Type B pancreatic cell (in vitro differentiated cells): Measurements from ENCODE around the gene POLR2B. TPM values are rescaled to one million over a fixed set of nuclear protein-coding genes. Genes with fewer than 3 reads are reported as not detected.
"Not testable (repeated sequence)": the region's sequence is repeated elsewhere in the genome, so short reads cannot be mapped to it uniquely, and the experiment has no call there.

Source experiments
- DNase-seq: peaks from one replicate; pipeline ENCODE4 v3.0.0; 2021; ENCODE audit warnings: mixed read lengths; ENCODE audit not compliant: unreplicated experiment; ENCODE audit errors: extremely low spot score
- H3K27ac Mint-ChIP-seq: 2 replicates; pipeline ENCODE4 v1.8.0; 2021; ENCODE audit warnings: mild to moderate bottlenecking, mixed read lengths
- H3K27me3 Mint-ChIP-seq: 2 replicates; pipeline ENCODE4 v1.8.0; 2021; ENCODE audit warnings: mixed read lengths
- H3K36me3 Mint-ChIP-seq: 2 replicates; pipeline ENCODE4 v1.8.0; 2021; ENCODE audit warnings: mixed read lengths
- H3K4me1 Mint-ChIP-seq: one replicate; pipeline ENCODE4 v1.8.0; 2021; ENCODE audit warnings: mixed read lengths; ENCODE audit not compliant: unreplicated experiment
- H3K4me3 Mint-ChIP-seq: 2 replicates; pipeline ENCODE4 v1.8.0; 2021; ENCODE audit warnings: mild to moderate bottlenecking, mixed read lengths
- H3K9me3 Mint-ChIP-seq: 2 replicates; pipeline ENCODE4 v1.8.0; 2021; ENCODE audit warnings: mixed read lengths
- CTCF ChIP-seq: fragments of 200-600 bp; sonication (generic); conservative IDR thresholded peaks from 2 replicates; pipeline ENCODE4 v1.5.0; 2021; ENCODE audit warnings: antibody characterized with exemption, mild to moderate bottlenecking
- long read RNA-seq: library from polyadenylated mRNA; unstranded; transcript quantifications from one replicate; pipeline ENCODE4 v2.0.0, GENCODE V29; 2020
- total RNA-seq: library from RNA; stranded (reverse); gene quantifications from 2 replicates; pipeline ENCODE4 v1.2.1, GENCODE V29; 2021; ENCODE audit warnings: low replicate concordance

POLR2B gene
- total RNA-seq: 95.1 and 117 TPM in 2 replicates
- long read RNA-seq, transcript POLR2B-201 (25 exons, 3,748 nt): major isoform, 58 of 145 reads
- long read RNA-seq, partial matches to known transcripts: 80 of 145 reads
- long read RNA-seq, other reads (novel, unspliced or antisense): 4 of 145 reads

- Mint-ChIP-seq H3K36me3 (peaks cover 15% of the 10 kb centered on the region), H3K9me3 (peaks cover 2% of the 10 kb centered on the region), H3K27ac (peak within 1 kb of the TSS; percentile 99), H3K27me3 (no peaks in the 10 kb centered on the region), H3K4me1 (peaks cover 31% of the 10 kb centered on the region), H3K4me3 (peak within 1 kb of the TSS; percentile 100)
- no peak for TF ChIP-seq CTCF
- peak; percentile 93 for DNase-seq
Measured at GRCh38 chr4:56978750-56979303, at the start of gene POLR2B. Gene POLR2B, plus strand, starts transcription at chr4:56978896. Its CDS starts 90 bp downstream, at chr4:56978986.

GRCh38 chr4:56930638-56931037, 48.1 kb upstream of the POLR2B start:
- no peak for TF ChIP-seq CTCF
- H3K36me3 Mint-ChIP-seq: peaks cover 34% of the 10 kb centered on the region
- no peaks in the 10 kb centered on the region for H3K4me1 Mint-ChIP-seq
- no peak overlapping the region for H3K4me3 Mint-ChIP-seq
- no peak for DNase-seq
- H3K9me3 Mint-ChIP-seq: no peaks in the 10 kb centered on the region
- H3K27me3 Mint-ChIP-seq: no peaks in the 10 kb centered on the region
- H3K27ac Mint-ChIP-seq: no peak overlapping the region

GRCh38 chr4:56931924-56932323, 46.8 kb upstream of the POLR2B start:
- Mint-ChIP-seq H3K4me1 (no peaks in the 10 kb centered on the region), H3K4me3 (no peak overlapping the region), H3K36me3 (peaks cover 31% of the 10 kb centered on the region), H3K27ac (no peak overlapping the region), H3K27me3 (no peaks in the 10 kb centered on the region), H3K9me3 (no peaks in the 10 kb centered on the region)
- no peak for DNase-seq
- no peak for TF ChIP-seq CTCF

GRCh38 chr4:56937262-56937661, 41.4 kb upstream of the POLR2B start:
- H3K4me1 Mint-ChIP-seq: no peaks in the 10 kb centered on the region
- H3K27ac Mint-ChIP-seq: peak overlapping the region; percentile 58
- H3K36me3 Mint-ChIP-seq: peaks cover 22% of the 10 kb centered on the region
- DNase-seq: no peak
- TF ChIP-seq CTCF: no peak
- H3K9me3 Mint-ChIP-seq: no peaks in the 10 kb centered on the region
- H3K4me3 Mint-ChIP-seq: no peak overlapping the region
- H3K27me3 Mint-ChIP-seq: no peaks in the 10 kb centered on the region

GRCh38 chr4:56939826-56940225, 38.9 kb upstream of the POLR2B start:
- H3K4me3 Mint-ChIP-seq, H3K9me3 Mint-ChIP-seq, H3K27ac Mint-ChIP-seq, DNase-seq, H3K27me3 Mint-ChIP-seq, H3K4me1 Mint-ChIP-seq: not testable (repeated sequence)
- H3K36me3 Mint-ChIP-seq: peaks cover 18% of the 10 kb centered on the region

GRCh38 chr4:56940403-56940802, 38.3 kb upstream of the POLR2B start:
- no peaks in the 10 kb centered on the region for H3K9me3 Mint-ChIP-seq
- no peak for TF ChIP-seq CTCF
- H3K4me3 Mint-ChIP-seq: no peak overlapping the region
- H3K27ac Mint-ChIP-seq: no peak overlapping the region
- no peaks in the 10 kb centered on the region for H3K4me1 Mint-ChIP-seq
- no peak for DNase-seq
- no peaks in the 10 kb centered on the region for H3K27me3 Mint-ChIP-seq
- peaks cover 18% of the 10 kb centered on the region for H3K36me3 Mint-ChIP-seq
